Keratinocyte (primary cell): ENCODE measurements around the gene TTC39C. TPM values are rescaled to one million over a fixed set of nuclear protein-coding genes. Genes with fewer than 3 reads are reported as not detected.

Source experiments
- DNase-seq: peaks from one replicate; pipeline ENCODE4 v3.0.0-alpha.2; 2011; ENCODE audit warnings: low read depth, missing footprints, low spot score
- FAIRE-seq: peaks from 2 replicates; lab custom pipeline; 2011; peaks lifted over from hg19 to GRCh38; lab: Jason Lieb, UNC
- H2AFZ ChIP-seq: 2 replicates; pipeline ENCODE4 v1.6.0; 2012; ENCODE audit warnings: low read length, control low read depth, inconsistent platforms; ENCODE audit not compliant: control insufficient read depth
- H3K27ac ChIP-seq: 2 replicates; pipeline ENCODE4 v1.5.1; 2011; ENCODE audit warnings: low read length; ENCODE audit not compliant: control insufficient read depth, insufficient read depth
- H3K27me3 ChIP-seq: 3 replicates; pipeline ENCODE4 v1.6.0; 2011; ENCODE audit warnings: low read length; ENCODE audit not compliant: control insufficient read depth, insufficient read depth; ENCODE audit errors: extremely low read depth
- H3K36me3 ChIP-seq, 2 experiments: 2 replicates in 1 of 2; 3 replicates in 1 of 2; pipeline ENCODE4 v1.5.1; 2011; ENCODE audit warnings: low read length in 2 of 2, mild to moderate bottlenecking in 1 of 2; ENCODE audit not compliant: control insufficient read depth in 2 of 2, insufficient read depth in 2 of 2; ENCODE audit errors: extremely low read depth in 1 of 2
- H3K4me1 ChIP-seq: 3 replicates; pipeline ENCODE4 v1.5.1; 2011; ENCODE audit warnings: low read length; ENCODE audit not compliant: control insufficient read depth, insufficient read depth; ENCODE audit errors: extremely low read depth
- H3K4me2 ChIP-seq: 3 replicates; pipeline ENCODE4 v1.6.0; 2011; ENCODE audit warnings: low read depth, low read length; ENCODE audit not compliant: control insufficient read depth, insufficient read depth; ENCODE audit errors: extremely low read depth
- H3K4me3 ChIP-seq, 3 experiments: fragments of 200-600 bp in 1 of 3; sonication (generic) in 1 of 3; 2 replicates in 2 of 3; 3 replicates in 1 of 3; pipeline ENCODE4 v1.5.1; 2011 to 2016; ENCODE audit warnings: low read length in 3 of 3, mild to moderate bottlenecking in 3 of 3, control low read depth in 2 of 3, inconsistent platforms in 1 of 3, low read depth in 1 of 3, mixed read lengths in 1 of 3, mixed run types in 1 of 3, moderate library complexity in 1 of 3; ENCODE audit not compliant: control insufficient read depth in 2 of 3, insufficient read depth in 2 of 3; ENCODE audit errors: extremely low read depth in 1 of 3
- H3K79me2 ChIP-seq: 2 replicates; pipeline ENCODE4 v1.6.0; 2012; ENCODE audit warnings: low read length; ENCODE audit not compliant: control insufficient read depth, insufficient read depth
- H3K9ac ChIP-seq: 3 replicates; pipeline ENCODE4 v1.6.0; 2011; ENCODE audit warnings: low read length; ENCODE audit not compliant: control insufficient read depth, insufficient read depth; ENCODE audit errors: extremely low read depth
- H3K9me1 ChIP-seq: 3 replicates; pipeline ENCODE4 v1.6.0; 2011; ENCODE audit warnings: low read length; ENCODE audit not compliant: control insufficient read depth, insufficient read depth; ENCODE audit errors: extremely low read depth
- H3K9me3 ChIP-seq: 2 replicates; pipeline ENCODE4 v1.5.1; 2012; ENCODE audit warnings: low read depth, low read length; ENCODE audit not compliant: control insufficient read depth
- H4K20me1 ChIP-seq: 3 replicates; pipeline ENCODE4 v1.6.0; 2011; ENCODE audit warnings: low read length; ENCODE audit not compliant: control insufficient read depth, insufficient read depth; ENCODE audit errors: extremely low read depth
- EZH2 ChIP-seq: IDR thresholded peaks from one replicate; pipeline ENCODE4 v1.6.1; 2012; ENCODE audit warnings: inconsistent platforms, mild to moderate bottlenecking, low read length, moderate library complexity
- dilution Hi-C: fragments of 300-500 bp; cut with MboI; formaldehyde crosslinking; loops from one replicate; pipeline ENCODE4 v1.7.0; 2020; ENCODE audit warnings: low sequenced_read_pairs; ENCODE audit not compliant: extremely low pct_ligation_motif_present
- polyA plus RNA-seq, 5 experiments: library from polyadenylated mRNA; depleted of rRNA in 3 of 5; stranded (reverse) in 3 of 5; stranded (forward) in 1 of 5; unstranded in 1 of 5; fragments of >200 nt; gene quantifications; 1 replicate in 1 of 5; 2 replicates in 3 of 5; 3 replicates in 1 of 5; pipeline versions ENCODE4 v1.2.1 to v1.2.3, GENCODE V29; 2011 to 2012; ENCODE audit warnings: missing spikeins in 2 of 5, low read depth in 1 of 5, low replicate concordance in 1 of 5
- TF ChIP-seq, protein P1 (sequence below), 3 experiments: IDR thresholded peaks in 1 of 3; conservative IDR thresholded peaks in 1 of 3; optimal IDR thresholded peaks in 1 of 3; 2 replicates in 2 of 3; 3 replicates in 1 of 3; pipeline versions ENCODE3 to v1.5.1; 2011; ENCODE audit warnings: low read length in 3 of 3, mild to moderate bottlenecking in 3 of 3, moderate library complexity in 2 of 3, control low read depth in 1 of 3, inconsistent platforms in 1 of 3; ENCODE audit not compliant: insufficient read depth in 2 of 3; ENCODE audit errors: extremely low read depth in 1 of 3

Gene TTC39C
- polyA plus RNA-seq, 1 donor (not counting 4 experiments of a cell fraction or from before 2014, with no cell fraction given) = 26.8 TPM

DNA sequence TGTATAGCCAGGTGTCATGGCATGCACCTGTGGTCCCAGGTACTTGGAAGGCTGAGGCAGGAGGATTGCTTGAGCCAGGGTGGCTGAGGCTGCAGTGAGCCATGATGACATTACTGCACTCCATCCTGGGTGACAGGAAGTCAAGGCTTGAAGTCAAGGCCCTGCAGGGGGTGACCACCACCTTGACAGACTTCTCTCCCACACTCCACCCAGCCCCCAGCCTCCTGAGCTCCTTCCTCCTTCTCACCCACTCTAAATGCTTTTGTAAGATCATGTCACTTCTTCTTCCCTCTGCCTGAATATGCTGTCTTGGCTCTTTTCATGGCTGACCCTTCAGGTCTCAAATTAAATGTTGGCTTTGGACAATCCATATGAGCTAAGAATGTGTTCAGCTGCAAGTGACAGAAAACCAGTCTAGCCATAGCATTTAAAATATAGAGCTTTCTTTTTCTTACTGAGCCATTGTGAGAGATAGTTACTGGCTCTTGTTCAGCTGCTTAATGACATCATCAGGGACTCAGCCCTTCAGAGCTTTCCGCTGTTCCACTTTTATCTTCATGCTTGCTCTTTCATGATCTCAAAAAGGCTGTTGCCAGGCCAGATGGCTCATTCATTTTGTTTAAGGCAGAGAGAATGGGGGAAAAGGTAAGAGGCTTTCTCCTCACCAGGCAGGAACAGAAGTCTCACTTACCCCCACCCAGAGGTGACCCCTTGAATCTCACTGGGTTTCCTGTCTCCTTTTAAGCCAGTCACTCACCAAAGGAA is 36.7 kb upstream of the TTC39C start:
- no peak overlapping the region for H3K4me3 ChIP-seq
- no peak overlapping the region for H2AFZ ChIP-seq
- H3K4me2 ChIP-seq = no peak overlapping the region
- dilution Hi-C loops = no loop called here
- H3K79me2 ChIP-seq = no peaks in the 10 kb centered on the region
- H3K9ac ChIP-seq = no peak overlapping the region
- H4K20me1 ChIP-seq = no peaks in the 10 kb centered on the region
- H3K4me1 ChIP-seq = no peaks in the 10 kb centered on the region
- H3K36me3 ChIP-seq = no peaks in the 10 kb centered on the region
- DNase-seq = no peak
- peak; percentile 17 for FAIRE-seq
- no peak for TF ChIP-seq EZH2
- TF ChIP-seq, protein P1, sequence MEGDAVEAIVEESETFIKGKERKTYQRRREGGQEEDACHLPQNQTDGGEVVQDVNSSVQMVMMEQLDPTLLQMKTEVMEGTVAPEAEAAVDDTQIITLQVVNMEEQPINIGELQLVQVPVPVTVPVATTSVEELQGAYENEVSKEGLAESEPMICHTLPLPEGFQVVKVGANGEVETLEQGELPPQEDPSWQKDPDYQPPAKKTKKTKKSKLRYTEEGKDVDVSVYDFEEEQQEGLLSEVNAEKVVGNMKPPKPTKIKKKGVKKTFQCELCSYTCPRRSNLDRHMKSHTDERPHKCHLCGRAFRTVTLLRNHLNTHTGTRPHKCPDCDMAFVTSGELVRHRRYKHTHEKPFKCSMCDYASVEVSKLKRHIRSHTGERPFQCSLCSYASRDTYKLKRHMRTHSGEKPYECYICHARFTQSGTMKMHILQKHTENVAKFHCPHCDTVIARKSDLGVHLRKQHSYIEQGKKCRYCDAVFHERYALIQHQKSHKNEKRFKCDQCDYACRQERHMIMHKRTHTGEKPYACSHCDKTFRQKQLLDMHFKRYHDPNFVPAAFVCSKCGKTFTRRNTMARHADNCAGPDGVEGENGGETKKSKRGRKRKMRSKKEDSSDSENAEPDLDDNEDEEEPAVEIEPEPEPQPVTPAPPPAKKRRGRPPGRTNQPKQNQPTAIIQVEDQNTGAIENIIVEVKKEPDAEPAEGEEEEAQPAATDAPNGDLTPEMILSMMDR (optimal IDR thresholded peaks at IDR 0.05 in 1 of 3, IDR thresholded peaks at IDR 0.05 in 1 of 3, conservative IDR thresholded peaks at IDR 0.05 in 1 of 3; ENCODE audit: extremely low read depth in 1 of 3, insufficient read depth in 2 of 3, low read length in 3 of 3) = no peak
- peaks cover 16% of the 10 kb centered on the region for H3K27me3 ChIP-seq
- H3K27ac ChIP-seq = no peak overlapping the region
- no peaks in the 10 kb centered on the region for H3K9me3 ChIP-seq
- no peaks in the 10 kb centered on the region for H3K9me1 ChIP-seq

DNA sequence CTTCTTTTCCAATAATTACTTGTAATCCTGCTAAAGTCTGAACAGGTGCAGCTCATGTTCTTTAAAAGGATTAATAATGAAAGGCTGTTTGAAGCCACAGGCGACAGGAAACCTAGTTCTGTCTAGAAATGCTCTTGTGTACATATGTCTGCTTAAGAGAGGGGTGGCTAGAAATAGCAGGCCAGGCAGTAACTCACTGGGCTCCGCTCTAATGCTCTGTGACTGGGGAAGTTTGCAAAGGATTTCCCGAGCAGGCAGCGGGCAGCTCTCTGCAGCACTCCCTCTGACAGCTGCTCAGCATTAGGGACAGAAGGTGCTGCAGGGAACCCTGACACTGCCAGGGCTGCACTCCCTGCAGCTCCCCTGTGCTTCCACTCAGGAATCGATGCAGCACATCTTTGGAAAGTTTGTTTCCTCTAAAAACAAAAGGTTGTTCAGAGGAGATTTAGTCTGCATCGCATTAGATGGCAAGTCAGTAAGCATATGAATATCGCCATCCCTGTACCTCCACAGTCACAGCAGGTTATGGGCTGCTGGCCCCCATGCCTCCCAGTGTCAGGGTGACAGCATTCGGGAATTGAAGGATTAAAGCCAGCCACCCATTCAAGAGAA is 33.1 kb upstream of the TTC39C start:
- Histone ChIP-seq H3K36me3 (no peaks in the 10 kb centered on the region), H3K9me3 (no peaks in the 10 kb centered on the region), H2AFZ (no peak overlapping the region), H3K27ac (no peak overlapping the region), H3K4me1 (no peaks in the 10 kb centered on the region), H3K9me1 (no peaks in the 10 kb centered on the region), H3K27me3 (peaks cover 16% of the 10 kb centered on the region), H3K79me2 (no peaks in the 10 kb centered on the region), H3K4me3 (no peak overlapping the region), H3K9ac (no peak overlapping the region), H4K20me1 (no peaks in the 10 kb centered on the region), H3K4me2 (no peak overlapping the region)
- FAIRE-seq (no peak), DNase-seq (no peak)
- dilution Hi-C loops = no loop called here
- TF ChIP-seq, protein P1 (optimal IDR thresholded peaks at IDR 0.05 in 1 of 3, IDR thresholded peaks at IDR 0.05 in 1 of 3, conservative IDR thresholded peaks at IDR 0.05 in 1 of 3; ENCODE audit: extremely low read depth in 1 of 3, insufficient read depth in 2 of 3, low read length in 3 of 3) = no peak
- TF ChIP-seq EZH2 = no peak
